Activated naive CD4-positive, alpha-beta T cell treated with Interleukin-2 at 50 U/mL for 16 hours (primary cell): ENCODE data around the gene PPP2R2D.
A peak's percentile ranks its signal among the peaks of the same experiment; 100 is the strongest.
"Not testable (repeated sequence)": the region's sequence is repeated elsewhere in the genome, so short reads cannot be mapped to it uniquely, and the experiment has no call there.

ENCODE experiments used
- DNase-seq: peaks from one replicate; pipeline ENCODE4 v3.0.0-alpha.2; 2020

Gene PPP2R2D

DNA sequence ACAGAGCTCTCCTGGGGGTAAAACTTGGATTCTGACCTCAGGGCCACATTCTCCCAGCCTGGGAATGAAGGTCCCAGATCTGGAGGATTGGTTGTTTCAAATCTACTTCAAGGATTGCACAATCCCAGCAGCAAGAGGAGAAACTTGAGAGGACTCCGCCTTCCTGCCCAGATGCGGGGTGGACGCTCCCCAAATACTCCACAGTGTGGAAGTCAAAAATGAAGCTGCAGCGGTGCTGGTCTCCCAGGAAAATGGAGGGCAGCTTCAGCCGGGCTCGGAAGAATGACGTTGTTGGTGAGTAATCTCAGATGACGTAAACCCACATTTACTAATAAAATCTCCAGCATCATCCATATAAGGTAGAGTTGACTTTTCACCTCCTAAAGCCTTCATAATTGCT, 31.5 kb upstream of the PPP2R2D start:
- DNase-seq, result no peak

DNA sequence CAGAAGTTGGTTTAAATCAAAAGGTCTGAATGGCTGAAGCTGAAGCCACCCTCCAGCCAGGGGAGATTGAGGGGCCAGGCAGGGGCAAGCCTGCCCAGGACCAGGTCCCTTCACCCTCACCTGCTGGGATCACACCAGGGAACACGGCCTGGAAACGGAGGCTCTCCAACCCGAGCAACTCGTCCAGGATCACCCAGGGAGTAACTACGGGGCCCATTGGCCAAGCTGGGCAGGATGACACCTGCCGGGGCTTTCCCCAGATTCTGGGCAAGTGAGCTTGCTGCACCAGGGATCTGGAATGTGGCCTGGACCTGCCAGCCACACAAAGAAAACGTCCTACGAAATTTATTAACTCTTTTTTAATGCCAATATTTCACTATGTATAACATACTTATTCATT, 30.4 kb upstream of the PPP2R2D start:
- no peak for DNase-seq

DNA sequence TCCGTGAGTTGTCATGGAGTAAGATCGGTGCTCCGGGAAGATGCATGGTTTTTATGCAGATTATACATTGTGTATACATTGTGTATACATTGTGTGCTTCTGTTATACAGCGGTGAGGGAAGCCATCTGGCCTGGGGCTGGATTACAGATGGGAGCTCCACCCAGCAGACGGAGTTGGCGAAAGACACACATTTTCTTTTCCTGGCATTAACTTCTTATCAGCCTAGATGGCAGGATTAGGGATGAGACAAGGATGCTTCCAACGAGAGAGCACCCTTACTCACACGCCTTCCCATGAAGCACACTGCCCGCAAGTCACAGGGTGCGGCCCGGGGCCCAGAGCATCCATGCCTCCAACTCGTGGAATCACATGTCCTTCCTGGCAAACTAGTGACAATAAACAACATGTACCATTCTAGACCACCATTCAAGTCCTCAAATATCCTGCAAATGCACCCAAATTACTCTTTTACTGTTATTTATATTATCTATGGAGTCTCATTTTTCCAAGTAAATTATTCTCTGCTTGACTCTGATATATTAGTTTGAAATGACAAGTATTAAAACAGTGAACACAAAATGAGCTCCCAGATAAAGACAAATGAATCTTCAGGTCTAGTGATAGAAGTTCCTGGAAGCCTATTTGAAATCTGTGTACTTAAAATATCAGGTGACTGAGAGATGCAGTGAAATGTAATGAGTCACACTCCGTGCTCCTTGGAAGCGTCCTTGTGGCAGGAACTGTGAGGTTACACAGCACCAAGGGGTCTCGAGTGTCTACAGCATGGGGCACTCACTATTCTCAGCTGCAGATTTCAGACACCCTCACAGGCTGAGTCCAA, 29.8 kb upstream of the PPP2R2D start:
- DNase-seq, result no peak

DNA sequence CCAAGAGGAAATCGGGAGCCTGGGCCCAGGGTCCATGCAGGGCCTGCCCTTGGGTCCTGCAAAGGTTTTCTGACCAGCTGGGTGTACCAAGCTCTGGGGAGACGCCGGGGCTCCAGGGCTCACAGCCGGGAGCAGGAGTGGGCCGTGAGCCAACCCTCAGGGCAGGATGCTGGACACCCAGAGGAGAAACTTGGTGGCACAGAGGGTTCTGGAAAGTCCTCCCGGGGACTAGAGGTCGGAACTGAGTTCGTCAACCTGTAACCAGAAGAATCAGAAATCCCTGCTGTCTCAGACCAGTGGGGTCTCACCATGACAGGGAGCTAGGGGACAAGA, 29.2 kb upstream of the PPP2R2D start:
- DNase-seq, result no peak

DNA sequence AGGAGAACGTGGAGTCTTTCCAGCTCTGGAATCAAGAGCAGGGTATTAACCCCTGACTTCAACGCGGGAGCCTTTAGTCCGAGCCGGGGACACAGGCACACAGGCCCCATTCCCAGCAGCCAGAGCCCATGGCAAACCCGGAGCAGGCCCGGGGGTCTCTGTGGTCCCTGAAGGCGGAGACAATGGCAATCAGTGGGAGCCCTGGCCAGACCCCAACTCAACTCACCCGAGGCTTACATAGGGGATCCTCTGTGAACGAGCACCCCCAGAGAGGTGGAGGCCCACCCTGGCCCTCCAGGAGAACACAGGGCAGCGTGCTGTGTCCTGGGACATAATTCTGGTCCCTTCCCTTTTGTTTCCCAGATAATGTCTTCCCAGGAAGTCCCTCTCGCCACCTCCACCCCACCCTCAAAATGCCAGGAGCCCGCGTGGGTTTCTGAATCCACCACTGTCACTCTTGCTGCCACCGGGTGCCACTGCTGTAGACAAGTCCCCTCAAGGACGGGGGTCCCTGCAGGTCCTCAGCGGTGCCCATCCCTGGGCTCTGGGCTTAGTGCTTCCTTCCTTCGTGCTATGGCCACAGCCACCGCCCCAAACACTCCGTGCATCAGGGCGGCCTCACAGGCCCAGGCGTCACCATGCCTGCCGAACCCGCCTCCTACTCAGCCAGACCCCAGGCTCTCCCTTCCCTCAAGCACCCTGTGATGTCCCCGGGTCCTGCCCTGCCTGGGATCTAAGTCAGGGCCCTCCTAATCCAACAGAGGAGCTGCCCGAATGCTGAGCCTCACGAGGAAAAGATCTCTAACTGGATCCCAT, 28.6 kb upstream of the PPP2R2D start:
- no peak for DNase-seq

DNA sequence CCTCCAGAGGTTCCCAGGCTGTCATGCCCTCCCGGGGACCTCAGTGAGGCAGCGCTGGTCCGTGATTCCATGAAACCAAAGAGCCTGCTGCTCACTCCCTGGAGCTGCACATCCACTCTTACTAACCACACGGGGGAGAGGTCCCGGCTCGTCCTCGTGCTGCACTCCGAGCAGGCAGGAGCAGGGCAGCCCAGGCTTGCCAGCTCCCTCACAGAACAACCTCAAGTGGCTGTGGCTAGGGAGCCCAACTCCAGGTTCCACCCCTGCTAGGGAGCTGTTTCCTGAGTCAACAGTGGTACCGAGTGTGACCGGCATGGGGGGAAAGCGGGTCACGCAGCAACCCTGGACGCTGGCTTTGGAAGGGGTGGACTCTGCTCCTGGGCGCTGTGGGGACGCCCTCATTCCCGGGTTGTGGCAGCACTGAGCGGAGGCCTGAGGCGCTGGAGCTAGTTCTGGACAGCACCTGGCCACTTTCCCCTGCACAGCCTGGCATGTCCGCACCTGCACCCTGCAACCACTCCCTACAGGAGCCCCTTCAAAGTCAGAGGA, 27.9 kb upstream of the PPP2R2D start:
- DNase-seq, result no peak

DNA sequence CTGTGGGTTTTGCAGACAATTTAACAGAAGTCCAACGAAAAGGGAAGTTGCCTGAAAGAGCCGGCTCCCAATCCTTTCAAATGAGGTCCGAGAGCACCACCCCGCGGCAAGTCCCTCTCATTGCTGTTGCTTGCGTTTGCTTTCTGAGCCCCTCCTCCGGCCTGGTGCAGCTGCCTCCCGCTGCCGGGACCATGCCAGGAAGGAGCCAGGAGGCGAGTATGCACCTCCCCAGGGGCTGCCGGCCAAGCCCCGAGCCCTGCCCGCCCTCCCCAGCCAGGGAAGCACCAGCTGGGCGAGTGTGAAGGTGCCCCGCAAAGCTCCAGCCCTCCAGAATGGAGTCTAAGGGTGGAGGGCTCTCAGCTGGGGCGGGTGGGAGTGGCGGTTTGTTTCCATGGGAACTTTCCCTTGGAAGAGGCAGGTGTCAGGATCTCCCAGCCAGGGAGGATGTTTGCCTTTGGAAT, 25.8 kb upstream of the PPP2R2D start:
- peak; percentile 42 for DNase-seq

DNA sequence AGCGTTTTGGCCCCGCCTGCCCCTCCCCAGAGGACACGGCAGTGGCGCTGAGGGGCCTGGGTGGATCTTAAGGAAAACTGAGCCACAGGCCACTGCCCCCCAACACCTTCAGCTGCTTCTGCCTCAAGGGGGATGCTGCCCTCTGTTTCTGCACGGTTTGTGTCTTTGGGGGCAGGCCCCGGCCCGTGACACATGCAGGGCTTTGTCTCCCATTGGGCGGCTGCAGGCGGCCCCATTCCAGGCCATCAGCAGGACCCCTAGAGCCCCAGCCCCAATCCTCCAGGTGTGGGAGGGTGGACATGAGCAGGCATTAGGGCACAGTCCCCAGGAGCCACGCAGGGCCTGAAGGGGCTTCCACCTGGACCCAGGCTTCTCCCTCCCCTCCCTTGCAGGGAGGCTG, 25.3 kb upstream of the PPP2R2D start:
- no peak for DNase-seq

DNA sequence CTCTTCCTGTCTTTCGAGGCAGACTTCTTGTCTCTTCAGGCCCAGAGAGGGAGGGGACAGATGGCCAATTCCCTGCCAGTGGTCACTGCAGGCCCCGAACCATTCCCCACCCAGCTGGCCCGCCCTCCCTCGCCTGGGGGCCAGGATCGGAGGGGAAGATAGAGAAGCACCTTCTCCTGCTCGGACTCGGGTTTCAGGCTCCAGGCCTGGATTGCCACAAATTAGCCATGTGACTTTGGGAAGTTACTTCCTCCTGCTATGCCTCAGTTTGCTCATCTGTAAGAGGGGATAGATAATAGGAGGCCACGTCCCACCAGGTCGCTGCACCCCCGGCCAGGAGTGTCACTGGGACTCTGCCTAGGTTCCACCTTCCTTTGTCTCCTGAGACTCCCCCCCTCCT, 24.8 kb upstream of the PPP2R2D start:
- no peak for DNase-seq

DNA sequence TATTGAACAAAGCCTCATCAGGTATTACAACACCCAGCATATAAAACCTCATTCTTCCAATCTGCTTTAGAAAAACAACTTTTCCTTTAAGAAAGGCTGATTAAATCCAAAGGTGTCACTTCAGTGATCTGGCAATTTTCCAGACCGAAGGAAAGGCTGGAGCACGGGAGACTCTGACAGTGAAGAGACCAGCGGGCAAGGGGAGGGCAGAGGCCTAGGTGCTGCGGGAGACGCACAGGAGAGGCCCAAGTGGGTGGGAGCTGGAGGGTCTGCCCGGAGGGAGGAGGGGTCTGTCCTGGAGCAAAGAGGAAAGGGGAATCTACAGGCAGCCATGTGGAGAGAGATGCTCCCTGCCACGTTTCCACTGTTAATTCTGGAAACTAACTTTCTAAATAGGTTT, 24.3 kb upstream of the PPP2R2D start:
- no peak for DNase-seq

DNA sequence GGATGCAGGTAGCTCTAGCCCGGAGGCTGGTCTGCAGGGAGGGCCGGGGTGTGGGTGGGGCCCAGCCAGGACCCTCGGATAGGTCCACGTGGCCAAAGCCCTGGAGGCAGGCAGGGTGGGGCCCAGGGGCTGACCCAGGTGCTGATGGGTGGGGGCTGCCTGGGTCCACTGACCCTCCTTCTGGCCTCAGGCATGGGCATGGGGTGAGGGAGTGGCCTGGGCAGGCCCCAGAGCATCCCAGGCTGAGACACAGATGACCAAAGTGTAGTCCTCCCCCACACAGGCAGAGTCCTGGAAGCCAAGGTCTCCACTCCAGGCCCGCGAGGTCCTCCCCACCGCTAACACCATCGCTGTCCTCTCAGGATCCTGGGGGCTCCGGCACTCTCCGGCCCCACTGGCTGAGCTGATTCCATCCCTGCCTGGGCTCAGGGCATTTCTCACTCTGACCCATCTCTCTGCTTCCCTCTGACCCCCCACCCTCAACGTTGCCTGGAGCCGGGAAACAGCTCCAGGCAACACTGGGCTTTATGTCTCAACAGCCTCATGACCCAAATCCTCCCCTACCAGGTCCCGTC, 20.7 kb upstream of the PPP2R2D start:
- DNase-seq, result no peak

DNA sequence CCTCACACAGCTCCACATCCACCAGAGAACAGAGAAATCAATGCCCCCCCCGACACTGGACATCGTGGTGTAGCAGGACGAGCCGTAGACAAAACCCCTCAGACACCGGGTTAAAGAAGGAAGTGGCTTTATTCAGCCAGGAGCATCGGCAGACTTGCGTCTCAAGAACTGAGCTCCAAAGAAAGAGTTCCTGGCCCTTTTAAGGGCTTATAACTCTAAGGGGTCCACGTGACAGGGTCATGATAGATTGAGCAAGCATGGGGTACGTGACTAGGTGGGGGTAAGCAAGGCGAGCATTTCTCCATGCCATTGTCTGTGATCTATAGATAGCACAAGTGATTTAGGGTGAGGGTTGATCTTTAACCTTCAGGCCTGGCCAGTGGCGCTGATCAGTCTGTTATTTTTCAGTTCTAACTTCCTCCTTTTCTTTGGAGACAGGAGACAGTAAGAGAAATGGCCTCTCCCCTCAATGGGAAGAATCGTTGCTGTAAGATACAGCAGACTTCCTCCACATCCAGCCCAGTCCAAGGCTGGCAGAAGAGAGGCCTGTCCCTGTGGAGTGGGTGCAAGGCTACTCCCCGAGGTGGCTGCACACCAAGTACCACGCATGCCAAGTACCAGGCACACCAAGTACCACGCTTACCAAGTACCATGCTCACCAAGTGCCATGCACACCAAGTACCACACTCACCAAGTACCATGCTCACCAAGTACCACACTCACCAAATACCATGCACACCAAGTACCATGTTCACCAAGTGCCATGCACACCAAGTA, 19.5 kb upstream of the PPP2R2D start:
- DNase-seq, result no peak

DNA sequence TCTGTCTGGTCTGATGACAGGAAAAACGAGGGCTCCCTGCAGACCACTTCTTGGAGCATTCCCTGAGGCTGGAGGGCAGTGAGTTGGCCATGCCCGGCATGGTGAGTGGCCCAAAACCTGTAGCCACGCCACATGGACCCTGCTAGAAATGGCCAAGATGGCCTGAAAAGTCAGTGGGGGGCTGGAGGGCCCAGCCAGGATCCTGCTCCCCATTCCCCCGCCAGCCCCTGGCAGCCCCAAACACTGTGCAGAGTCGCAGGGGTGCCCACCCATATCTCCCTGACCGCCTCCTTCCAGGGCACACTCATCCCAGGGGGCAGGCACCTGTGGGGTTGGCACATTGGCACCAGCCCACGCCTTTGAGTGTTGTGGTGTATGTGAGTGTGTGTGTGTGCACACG, 18.7 kb upstream of the PPP2R2D start:
- DNase-seq, result no peak

DNA sequence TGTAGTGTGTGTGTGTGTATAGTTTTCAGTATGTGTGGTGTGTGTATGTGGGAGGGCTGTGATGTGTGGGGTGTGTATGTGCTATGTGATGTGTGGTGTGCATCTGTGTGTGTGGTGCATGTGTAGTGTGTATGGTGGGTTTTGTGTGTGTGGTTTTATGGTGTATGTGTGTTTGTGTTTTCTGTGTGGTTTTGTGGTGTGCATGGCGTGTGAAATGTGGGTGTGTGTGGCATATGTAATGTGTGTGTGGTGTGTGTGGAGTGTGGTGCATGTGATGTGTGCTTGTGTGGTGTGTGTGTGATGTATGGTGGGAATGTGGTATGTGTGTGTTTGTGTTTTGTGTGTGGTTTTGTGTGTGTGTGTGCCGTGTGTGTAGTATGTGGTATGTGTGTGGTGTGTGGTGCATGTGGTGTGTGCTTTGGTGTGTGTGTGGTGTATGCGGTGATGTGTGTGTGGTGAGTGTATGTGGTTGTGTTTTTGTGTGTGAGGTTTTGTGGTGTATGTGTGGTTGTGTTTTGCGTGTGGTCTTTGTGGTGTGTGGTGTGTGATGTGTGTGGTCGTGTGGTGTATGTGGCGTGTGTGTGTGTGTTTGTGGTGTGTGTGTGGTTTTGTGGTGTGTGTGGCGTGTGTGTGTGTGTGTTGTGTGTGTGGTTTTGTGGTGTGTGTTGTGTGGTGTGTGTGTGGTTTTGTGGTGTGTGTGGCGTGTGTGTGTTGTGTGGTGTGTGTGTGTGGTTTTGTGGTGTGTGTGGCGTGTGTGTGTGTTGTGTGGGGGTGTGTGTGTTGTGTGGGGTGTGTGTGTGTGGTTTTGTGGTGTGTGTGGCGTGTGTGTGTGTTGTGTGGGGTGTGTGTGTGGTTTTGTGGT, 18.0 kb upstream of the PPP2R2D start:
- no peak for DNase-seq

DNA sequence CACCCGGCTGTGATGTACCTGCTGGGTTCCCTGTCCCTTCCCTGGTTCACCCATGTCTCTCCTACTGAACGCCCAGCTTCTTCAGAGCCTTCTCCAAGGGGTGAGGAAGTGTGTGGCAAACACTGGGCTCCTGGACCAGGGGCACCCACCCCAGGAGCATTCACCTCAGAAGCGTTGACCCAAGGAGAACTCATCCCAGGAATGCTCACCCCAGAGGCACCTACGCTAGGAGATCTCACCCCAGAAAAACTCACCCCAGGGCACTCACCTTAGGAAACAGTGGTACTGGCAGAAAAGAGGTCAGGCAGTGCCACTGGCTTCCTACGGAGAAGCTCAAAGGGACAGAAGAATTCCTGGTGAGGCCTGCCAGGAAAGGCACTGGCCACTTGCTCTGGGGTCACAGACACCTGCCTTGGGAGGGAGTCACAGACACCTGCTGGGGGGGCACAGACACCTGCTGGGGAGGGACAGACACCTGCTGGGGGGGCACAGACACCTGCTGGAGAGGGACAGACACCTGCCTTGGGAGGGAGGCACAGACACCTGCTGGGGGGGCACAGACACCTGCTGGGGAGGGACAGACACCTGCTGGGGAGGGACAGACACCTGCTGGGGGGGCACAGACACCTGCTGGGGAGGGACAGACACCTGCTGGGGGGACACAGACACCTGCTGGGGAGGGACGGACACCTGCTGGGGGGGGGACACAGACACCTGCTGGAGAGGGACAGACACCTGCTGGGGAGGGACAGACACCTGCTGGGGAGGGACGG, 17.0 kb upstream of the PPP2R2D start:
- not testable (repeated sequence) for DNase-seq

DNA sequence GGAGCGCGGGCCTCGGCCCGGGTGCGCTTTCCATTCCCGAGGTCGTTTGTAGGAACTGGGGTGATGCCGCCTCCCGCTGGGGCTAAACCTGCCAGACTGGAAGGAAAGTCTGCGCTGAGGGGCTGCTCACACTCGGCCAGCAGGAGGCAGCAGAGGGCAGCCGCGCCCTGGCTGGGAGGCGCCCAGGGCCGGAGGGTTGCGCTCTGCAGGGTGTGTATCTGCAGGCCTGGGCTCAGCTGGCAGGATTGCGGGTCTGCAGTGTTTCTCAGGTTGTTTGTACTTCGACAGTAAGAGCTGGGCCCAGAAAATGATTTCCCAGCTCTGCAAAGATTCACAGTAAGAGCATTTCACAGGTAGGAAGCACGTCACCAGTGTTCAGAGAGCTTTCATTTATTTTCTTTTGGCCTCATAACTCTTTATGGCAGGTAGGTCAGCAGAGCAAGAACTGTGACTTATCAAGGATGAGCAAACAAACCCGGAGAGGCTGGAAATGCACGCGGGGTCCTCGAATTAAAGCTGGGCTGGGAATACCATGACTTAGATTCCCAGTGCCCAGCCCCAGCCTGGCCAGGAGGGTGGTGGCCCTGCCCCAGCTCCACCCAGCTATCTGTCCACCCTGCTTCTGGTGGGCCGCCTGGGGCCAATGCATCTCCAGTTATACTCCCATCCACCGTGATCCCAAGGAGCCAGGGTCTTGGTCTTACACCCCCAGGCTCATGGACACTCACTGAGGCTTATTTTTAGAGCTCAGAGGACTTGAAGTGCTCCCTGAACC, 15.2 kb upstream of the PPP2R2D start:
- peak; percentile 84 for DNase-seq

DNA sequence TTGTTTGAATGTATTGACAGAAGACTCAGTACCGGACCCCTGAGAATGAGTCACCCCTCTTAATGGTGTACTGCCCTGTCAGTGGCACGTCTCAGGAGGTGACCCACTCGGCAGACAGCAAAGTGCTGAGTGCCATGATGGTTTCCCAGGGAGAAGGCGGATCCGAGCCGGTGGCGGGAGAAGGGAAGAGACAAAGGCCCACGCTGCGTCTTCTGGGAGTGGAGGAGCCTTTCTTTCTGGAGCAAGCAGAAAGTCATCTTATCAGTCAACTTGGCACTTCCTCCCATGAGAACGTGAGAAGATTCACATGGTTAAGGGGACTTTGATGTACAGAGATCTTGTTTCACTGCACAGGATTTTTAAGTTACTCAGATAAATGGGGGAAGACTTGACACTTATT, 14.6 kb upstream of the PPP2R2D start:
- no peak for DNase-seq

DNA sequence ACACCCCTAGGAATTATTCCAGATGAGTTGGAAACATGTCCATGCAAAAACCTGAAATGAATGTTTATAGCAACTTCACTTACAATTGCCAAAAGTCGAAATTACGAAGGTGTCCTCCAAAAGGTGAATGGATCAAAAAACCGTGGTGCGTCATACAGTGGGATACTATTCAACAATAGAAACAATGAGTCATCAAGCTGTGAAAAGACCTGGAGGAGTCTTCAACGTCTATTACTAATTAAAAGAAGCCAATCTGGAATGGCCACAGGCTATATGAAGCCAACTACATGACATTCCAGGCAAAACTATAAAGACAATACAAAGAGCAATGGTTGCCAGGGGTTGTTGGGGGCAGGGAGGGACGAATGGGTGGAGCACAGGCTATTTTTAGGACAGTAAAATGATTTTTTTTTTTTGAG, 12.6 kb upstream of the PPP2R2D start:
- no peak for DNase-seq

DNA sequence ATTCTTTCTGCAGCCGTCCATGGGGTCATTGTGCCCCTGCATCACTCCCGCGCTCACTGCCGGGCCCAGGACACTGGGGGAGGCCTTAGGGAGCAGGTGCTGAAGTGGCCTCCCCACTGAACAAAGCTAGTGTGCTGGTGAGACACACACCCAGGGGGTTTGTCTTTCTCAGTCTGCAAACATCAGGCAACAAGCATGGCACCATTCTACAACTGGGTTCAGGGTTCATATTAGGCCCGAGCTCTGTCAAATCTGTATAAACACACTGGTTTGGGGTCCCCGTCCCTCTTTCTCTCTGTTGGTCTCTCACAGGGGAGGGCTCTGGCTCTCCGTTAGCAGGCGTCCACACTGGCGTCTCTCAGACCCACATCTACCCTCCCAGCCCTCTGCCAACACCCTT, 11.1 kb upstream of the PPP2R2D start:
- no peak for DNase-seq
